B cell (primary cell): Measurements from ENCODE around the gene CMTR1. TPM values are rescaled to one million over a fixed set of nuclear protein-coding genes. Genes with fewer than 3 reads are reported as not detected.

ENCODE experiments used
- ATAC-seq: fragments of 200-7000 bp; cut with Tn5 transposase; one replicate; pipeline ENCODE4 v1.10.0; 2021; ENCODE audit warnings: low read depth, mild to moderate bottlenecking, moderate number of reproducible peaks, moderate library complexity
- CTCF ChIA-PET: fragments of 350-600 bp; sonication (Branson Sonifier 250); formaldehyde crosslinking; loops from one replicate; lab custom pipeline; 2021; ENCODE audit warnings: antibody characterized with exemption, inconsistent platforms; lab: Charles Lee
- POLR2A ChIA-PET: fragments of 350-600 bp; sonication (Branson Sonifier 250); formaldehyde crosslinking; loops from one replicate; lab custom pipeline; 2021; ENCODE audit warnings: antibody characterized with exemption; lab: Charles Lee
- DNase-seq: peaks from one replicate; pipeline ENCODE4 v3.0.0; 2013
- H2AFZ ChIP-seq: 2 replicates; pipeline ENCODE4 v1.6.1; 2012; ENCODE audit warnings: mild to moderate bottlenecking, low read depth, low read length; ENCODE audit not compliant: insufficient read depth, poor library complexity, severe bottlenecking
- H3K27ac ChIP-seq, 2 donors: 1 replicate in 1 of 2; 2 replicates in 1 of 2; pipeline ENCODE4 v1.5.1; 2012 to 2013; ENCODE audit warnings: low read length in 2 of 2, mild to moderate bottlenecking in 2 of 2, moderate library complexity in 1 of 2
- H3K27me3 ChIP-seq, 4 experiments: fragments of 200-600 bp in 1 of 4; sonication (generic) in 1 of 4; replicated peaks in 1 of 4; 1 replicate in 2 of 4; 2 replicates in 2 of 4; pipeline versions ENCODE4 v1.6.1 to v1.7.0; 2013 to 2016; ENCODE audit warnings: low read length in 3 of 4, mild to moderate bottlenecking in 2 of 4, mixed read lengths in 1 of 4, moderate library complexity in 1 of 4; ENCODE audit not compliant: insufficient read depth in 4 of 4, control insufficient read depth in 3 of 4; ENCODE audit errors: control extremely low read depth in 1 of 4
- H3K36me3 ChIP-seq, 2 experiments: replicated peaks in 1 of 2; 1 replicate in 1 of 2; 2 replicates in 1 of 2; pipeline versions ENCODE4 v1.6.1 to v1.7.1; 2013; ENCODE audit warnings: low read length in 1 of 2; ENCODE audit not compliant: insufficient read depth in 2 of 2, control insufficient read depth in 1 of 2; ENCODE audit errors: control extremely low read depth in 1 of 2, extremely low read depth in 1 of 2
- H3K4me1 ChIP-seq, 2 donors: fragments of 200-600 bp in 1 of 2; sonication (generic) in 1 of 2; 1 replicate in 1 of 2; 2 replicates in 1 of 2; pipeline versions ENCODE4 v1.5.1 to v1.6.1; 2013 to 2017; ENCODE audit warnings: low read length in 2 of 2; ENCODE audit not compliant: control insufficient read depth in 2 of 2, insufficient read depth in 2 of 2
- H3K4me2 ChIP-seq: replicated peaks from 2 replicates; pipeline ENCODE3; 2012; ENCODE audit warnings: mild to moderate bottlenecking, low read depth, low read length; ENCODE audit not compliant: poor library complexity, severe bottlenecking
- H3K4me3 ChIP-seq, 5 experiments: fragments of 200-600 bp in 1 of 5; sonication (generic) in 1 of 5; 1 replicate in 3 of 5; 2 replicates in 2 of 5; pipeline versions ENCODE4 v1.5.1 to v1.7.0; 2011 to 2016; ENCODE audit warnings: low read length in 4 of 5, mild to moderate bottlenecking in 4 of 5, low read depth in 2 of 5, control low read depth in 1 of 5, moderate library complexity in 1 of 5; ENCODE audit not compliant: insufficient read depth in 1 of 5; ENCODE audit errors: control extremely low read depth in 1 of 5, extremely low read depth in 1 of 5
- H3K79me2 ChIP-seq: fragments of 200-600 bp; sonication (generic); one replicate; pipeline ENCODE4 v1.6.0; 2016; ENCODE audit warnings: low read length; ENCODE audit not compliant: control insufficient read depth, insufficient read depth
- H3K9ac ChIP-seq: fragments of 200-600 bp; sonication (generic); 2 replicates; pipeline ENCODE4 v1.6.1; 2017; ENCODE audit warnings: mild to moderate bottlenecking, low read length, moderate library complexity
- H3K9me3 ChIP-seq, 3 donors: one replicate each; pipeline versions ENCODE4 v1.6.1 to v1.7.1; 2013; ENCODE audit warnings: low read length in 2 of 3; ENCODE audit not compliant: control insufficient read depth in 2 of 3, insufficient read depth in 1 of 3; ENCODE audit errors: control extremely low read depth in 1 of 3
- H4K20me1 ChIP-seq: 2 replicates; pipeline ENCODE4 v1.6.0; 2012; ENCODE audit warnings: mild to moderate bottlenecking, low read length; ENCODE audit not compliant: insufficient read depth, control insufficient read depth, poor library complexity, severe bottlenecking
- H3K27ac Mint-ChIP-seq: one replicate; pipeline ENCODE4 v1.8.0; 2021; ENCODE audit warnings: mixed read lengths
- H3K27me3 Mint-ChIP-seq: one replicate; pipeline ENCODE4 v1.8.0; 2021; ENCODE audit warnings: mixed read lengths
- H3K4me1 Mint-ChIP-seq: one replicate; pipeline ENCODE4 v1.8.0; 2021; ENCODE audit warnings: mixed read lengths
- H3K4me3 Mint-ChIP-seq: one replicate; pipeline ENCODE4 v1.8.0; 2021; ENCODE audit warnings: mixed read lengths
- H3K9me3 Mint-ChIP-seq: one replicate; pipeline ENCODE4 v1.8.0; 2022; ENCODE audit warnings: mixed read lengths; ENCODE audit not compliant: insufficient read depth
- CTCF ChIP-seq: fragments of 200-600 bp; IDR thresholded peaks from one replicate; pipeline ENCODE4 v1.8.0; 2022; ENCODE audit warnings: antibody characterized with exemption, mild to moderate bottlenecking
- EZH2 ChIP-seq: IDR thresholded peaks from 2 replicates; pipeline ENCODE4 v1.6.1; 2012; ENCODE audit warnings: borderline replicate concordance, low read depth, mild to moderate bottlenecking, moderate library complexity, low read length; ENCODE audit not compliant: insufficient read depth, poor library complexity, severe bottlenecking
- WGBS: methylation state at CpG from one replicate; pipeline ENCODE4 v1.1.5; 2013; ENCODE audit warnings: missing lambda C conversion rate; ENCODE audit not compliant: insufficient coverage; 5-methylcytosine and 5-hydroxymethylcytosine counted together
- intact Hi-C: fragments of 100-400 bp; cut with micrococcal nuclease; formaldehyde crosslinking; loops from one replicate; pipeline ENCODE4 v1.10.0; 2022
- polyA minus RNA-seq: library from RNA; depleted of rRNA, polyadenylated mRNA; stranded (reverse); fragments of >200 nt; gene quantifications from 2 replicates; pipeline ENCODE4 v1.2.3, GENCODE V29; 2012
- polyA plus RNA-seq: library from polyadenylated mRNA; depleted of rRNA; stranded (reverse); fragments of >200 nt; gene quantifications from 2 replicates; pipeline ENCODE4 v1.2.3, GENCODE V29; 2012
- total RNA-seq, 2 donors: library from RNA; stranded (reverse); fragments of 120-200 nt in 1 of 2; gene quantifications; 1 replicate in 1 of 2; 2 replicates in 1 of 2; pipeline versions ENCODE4 v1.2.3 to v1.2.4, GENCODE V29; 2013 to 2022

Gene CMTR1
- total RNA-seq = 81.3 and 82.9 TPM in 2 replicates
- 52.9 TPM for total RNA-seq (2013)
- 46.0 and 61.6 TPM in 2 replicates for polyA plus RNA-seq
- polyA minus RNA-seq = 29.2 and 38.5 TPM in 2 replicates

DNA sequence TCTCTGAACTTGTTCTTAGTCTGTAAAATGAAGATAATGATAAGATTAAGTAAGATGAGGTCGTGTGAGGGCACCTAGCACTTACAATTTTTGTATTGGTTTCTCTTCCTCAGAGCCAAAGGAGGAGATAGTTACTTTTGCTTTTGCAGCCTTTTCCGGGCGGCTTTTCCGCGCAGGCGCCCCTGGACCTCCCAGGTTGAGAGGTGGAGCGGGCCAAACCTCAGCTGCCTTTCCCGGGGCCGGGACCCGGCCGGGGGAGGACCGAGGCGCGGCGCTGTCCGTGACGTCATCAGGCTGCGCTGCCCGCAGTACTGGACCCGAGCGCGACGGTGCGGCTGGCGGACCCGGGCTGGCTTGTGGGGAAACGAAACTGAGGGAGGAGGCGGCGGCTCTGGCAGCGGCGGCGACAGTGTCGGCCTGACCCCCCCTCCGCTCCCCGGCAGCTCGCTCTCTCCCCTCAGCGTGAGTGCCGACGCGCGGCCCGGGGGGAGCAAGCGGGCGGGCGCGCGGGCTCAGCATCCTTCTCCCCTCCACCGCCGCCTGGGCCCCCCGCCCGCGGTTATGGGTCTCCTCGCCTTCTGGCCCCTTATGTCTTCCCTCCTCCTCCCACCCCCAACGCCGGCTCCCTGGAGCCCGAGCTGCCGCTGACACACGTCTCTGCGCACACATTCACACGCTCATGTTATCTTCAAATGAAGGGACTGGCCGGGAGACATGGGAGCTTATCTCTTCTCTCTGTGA is at the start of gene CMTR1:
CMTR1 (plus strand) TSS at position 306 of the 741 bp plus-strand sequence. CDS start 2,409 bp downstream, outside the sequence.
- DNase-seq = peak; percentile 98
- intact Hi-C loops = loop anchor here (1.0 to 5.0 kb wide), 8 partner anchors 52 to 1269 kb away; partner anchors contain the start of genes GLO1 and ZFAND3
- Mint-ChIP-seq H3K4me1 (peaks cover 40% of the 10 kb centered on the region), H3K27ac (peak within 1 kb of the TSS; percentile 96), H3K4me3 (peak within 1 kb of the TSS; percentile 96), H3K27me3 (peaks cover under 1% of the 10 kb centered on the region), H3K9me3 (peaks cover under 1% of the 10 kb centered on the region)
- H4K20me1 ChIP-seq = peaks cover 8% of the 10 kb centered on the region
- CTCF ChIA-PET = interaction anchor here (0.5 to 3.3 kb wide), 6 partner anchors 11 to 133 kb away, joined by 3 to 12 read pairs (median 4); no protein-coding TSS in a partner anchor
- WGBS = under 1% methylated on average over 61 of the region's 61 CpGs
- peaks cover 0 to 24% of the 10 kb centered on the region in 2 experiments for H3K36me3 ChIP-seq
- POLR2A ChIA-PET = interaction anchor here (0.6 to 1.9 kb wide), 6 partner anchors 9 to 272 kb away, joined by 3 to 5 read pairs (median 3); partner anchors contain the start of gene MDGA1
- peak within 1 kb of the TSS; percentile 98 for H2AFZ ChIP-seq
- peak within 1 kb of the TSS; percentile 91 for H3K4me2 ChIP-seq
- TF ChIP-seq CTCF (no peak), EZH2 (no peak)
- H3K4me1 ChIP-seq = peaks cover 17 to 26% of the 10 kb centered on the region in 2 donors
- peaks cover 45% of the 10 kb centered on the region for H3K79me2 ChIP-seq
- H3K9ac ChIP-seq = peak within 1 kb of the TSS; percentile 98
- H3K27me3 ChIP-seq = no peaks in the 10 kb centered on the region
- peak within 1 kb of the TSS; percentile 92 to 94 for H3K27ac ChIP-seq
- H3K9me3 ChIP-seq = peaks cover 0 to 5% (median 0%) of the 10 kb centered on the region in 3 donors
- peak within 1 kb of the TSS; percentile 88 to 97 (median 94) for H3K4me3 ChIP-seq
- peak; percentile 88 for ATAC-seq

GRCh38 chr6:37388578-37388977 is 44.4 kb upstream of the CMTR1 start:
- Mint-ChIP-seq H3K4me3 (no peak overlapping the region), H3K4me1 (no peaks in the 10 kb centered on the region), H3K9me3 (no peaks in the 10 kb centered on the region), H3K27ac (no peak overlapping the region), H3K27me3 (no peaks in the 10 kb centered on the region)
- Histone ChIP-seq H4K20me1 (no peaks in the 10 kb centered on the region), H3K27ac (no peak overlapping the region), H3K79me2 (no peaks in the 10 kb centered on the region), H3K9ac (no peak overlapping the region), H3K27me3 (no peaks in the 10 kb centered on the region), H3K4me3 (no peak overlapping the region), H3K9me3 (no peaks in the 10 kb centered on the region), H2AFZ (no peak overlapping the region), H3K4me1 (no peaks in the 10 kb centered on the region), H3K4me2 (no peak overlapping the region), H3K36me3 (peaks cover 10 to 37% of the 10 kb centered on the region in 2 experiments)
- ChIA-PET POLR2A (no interaction called here), CTCF (interaction anchor here (0.6 kb wide), 1 partner anchor 79 kb away, joined by 3 read pairs; no protein-coding TSS in a partner anchor)
- DNase-seq (no peak), ATAC-seq (no peak)
- intact Hi-C loops = no loop called here
- TF ChIP-seq EZH2 (no peak), CTCF (no peak)
